Tibial nerve (tissue), 4 donors: Measurements from ENCODE around the gene UNC45B. TPM values are rescaled to one million over a fixed set of nuclear protein-coding genes. Genes with fewer than 3 reads are reported as not detected.

Experiments
- DNase-seq, 2 donors: peaks; one replicate each; pipeline ENCODE4 v3.0.0-alpha.2; 2019; ENCODE audit warnings: low spot score in 2 of 2
- H3K27ac ChIP-seq, 4 donors: fragments of 200-600 bp; sonication (generic) in 3 of 4; one replicate each; pipeline ENCODE4 v1.5.1; 2017 to 2019; ENCODE audit warnings: mild to moderate bottlenecking in 1 of 4
- H3K27me3 ChIP-seq, 2 donors: fragments of 200-600 bp; sonication (generic) in 1 of 2; one replicate each; pipeline versions ENCODE4 v1.5.1 to v1.6.0; 2017 to 2019
- H3K36me3 ChIP-seq, 3 donors: fragments of 200-600 bp; sonication (generic); one replicate each; pipeline ENCODE4 v1.5.1; 2018 to 2019
- H3K4me1 ChIP-seq, 4 donors: fragments of 200-600 bp; sonication (generic) in 3 of 4; one replicate each; pipeline ENCODE4 v1.5.1; 2017 to 2019
- H3K4me3 ChIP-seq, 4 donors: fragments of 200-600 bp; sonication (generic) in 3 of 4; one replicate each; pipeline ENCODE4 v1.5.1; 2017 to 2019; ENCODE audit warnings: mild to moderate bottlenecking in 1 of 4, moderate library complexity in 1 of 4
- H3K9me3 ChIP-seq, 4 donors: fragments of 200-600 bp; sonication (generic) in 3 of 4; one replicate each; pipeline ENCODE4 v1.5.1; 2017 to 2019
- EP300 ChIP-seq, 2 donors: sonication (generic); formaldehyde crosslinking; IDR thresholded peaks; one replicate each; pipeline ENCODE4 v1.6.1; 2017; ENCODE audit warnings: antibody characterized with exemption in 2 of 2, mild to moderate bottlenecking in 1 of 2
- POLR2A ChIP-seq, 2 donors: fragments of 450-650 bp; IDR thresholded peaks; one replicate each; pipeline ENCODE4 v1.6.1; 2017; ENCODE audit warnings: antibody characterized with exemption in 2 of 2, mild to moderate bottlenecking in 2 of 2, moderate library complexity in 2 of 2
- WGBS, 2 donors: methylation state at CpG; one replicate each; pipeline ENCODE4 v1.1.5; 2018; 5-methylcytosine and 5-hydroxymethylcytosine counted together
- total RNA-seq, 4 donors: library from RNA; depleted of rRNA; stranded (reverse); fragments of >200 nt; gene quantifications; one replicate each; pipeline ENCODE4 v1.1.0, GENCODE V29; 2016
- TF ChIP-seq, protein P1 (sequence below), 5 experiments: fragments of 200-600 bp in 3 of 5; fragments of 450-650 bp in 2 of 5; sonication (generic) in 3 of 5; IDR thresholded peaks; one replicate each; pipeline ENCODE4 v1.5.1; 2016 to 2019; ENCODE audit warnings: antibody characterized with exemption in 5 of 5, mild to moderate bottlenecking in 3 of 5, moderate library complexity in 2 of 5

UNC45B gene
- total RNA-seq, 4 donors from 2014 or later = not detected

DNA sequence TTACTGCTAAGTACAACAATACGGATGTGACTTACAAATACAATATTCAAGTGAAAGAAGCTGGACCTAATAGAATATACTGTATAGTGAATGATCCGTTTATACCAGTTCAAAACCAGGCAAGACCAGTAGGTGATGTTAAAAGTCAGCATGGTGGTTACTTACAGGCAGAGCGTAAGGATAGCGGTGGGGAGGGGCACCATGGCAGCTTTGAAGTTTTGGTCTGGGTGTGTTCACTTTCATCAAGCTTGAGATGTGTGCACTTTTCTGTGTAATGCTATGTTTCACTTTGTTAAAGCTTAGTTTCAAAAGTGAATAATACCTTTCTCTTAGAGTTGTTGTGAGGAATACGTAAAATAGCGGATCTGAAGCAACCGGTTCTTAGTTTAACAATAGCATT, 63.1 kb downstream of the UNC45B start:
- Histone ChIP-seq H3K4me1 (no peaks in the 10 kb centered on the region), H3K4me3 (no peak overlapping the region), H3K9me3 (peaks cover 0 to 7% (median 0%) of the 10 kb centered on the region in 4 donors), H3K36me3 (no peaks in the 10 kb centered on the region), H3K27ac (no peak overlapping the region), H3K27me3 (no peaks in the 10 kb centered on the region)
- no peak for DNase-seq
- TF ChIP-seq EP300 (IDR thresholded peaks at IDR 0.05) = no peak
- TF ChIP-seq, protein P1, sequence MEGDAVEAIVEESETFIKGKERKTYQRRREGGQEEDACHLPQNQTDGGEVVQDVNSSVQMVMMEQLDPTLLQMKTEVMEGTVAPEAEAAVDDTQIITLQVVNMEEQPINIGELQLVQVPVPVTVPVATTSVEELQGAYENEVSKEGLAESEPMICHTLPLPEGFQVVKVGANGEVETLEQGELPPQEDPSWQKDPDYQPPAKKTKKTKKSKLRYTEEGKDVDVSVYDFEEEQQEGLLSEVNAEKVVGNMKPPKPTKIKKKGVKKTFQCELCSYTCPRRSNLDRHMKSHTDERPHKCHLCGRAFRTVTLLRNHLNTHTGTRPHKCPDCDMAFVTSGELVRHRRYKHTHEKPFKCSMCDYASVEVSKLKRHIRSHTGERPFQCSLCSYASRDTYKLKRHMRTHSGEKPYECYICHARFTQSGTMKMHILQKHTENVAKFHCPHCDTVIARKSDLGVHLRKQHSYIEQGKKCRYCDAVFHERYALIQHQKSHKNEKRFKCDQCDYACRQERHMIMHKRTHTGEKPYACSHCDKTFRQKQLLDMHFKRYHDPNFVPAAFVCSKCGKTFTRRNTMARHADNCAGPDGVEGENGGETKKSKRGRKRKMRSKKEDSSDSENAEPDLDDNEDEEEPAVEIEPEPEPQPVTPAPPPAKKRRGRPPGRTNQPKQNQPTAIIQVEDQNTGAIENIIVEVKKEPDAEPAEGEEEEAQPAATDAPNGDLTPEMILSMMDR (IDR thresholded peaks at IDR 0.05) = no peak
- TF ChIP-seq POLR2A (IDR thresholded peaks at IDR 0.05) = no peak
- 89 to 94% methylated on average over 7 of the region's 7 CpGs for WGBS, 2 donors

DNA sequence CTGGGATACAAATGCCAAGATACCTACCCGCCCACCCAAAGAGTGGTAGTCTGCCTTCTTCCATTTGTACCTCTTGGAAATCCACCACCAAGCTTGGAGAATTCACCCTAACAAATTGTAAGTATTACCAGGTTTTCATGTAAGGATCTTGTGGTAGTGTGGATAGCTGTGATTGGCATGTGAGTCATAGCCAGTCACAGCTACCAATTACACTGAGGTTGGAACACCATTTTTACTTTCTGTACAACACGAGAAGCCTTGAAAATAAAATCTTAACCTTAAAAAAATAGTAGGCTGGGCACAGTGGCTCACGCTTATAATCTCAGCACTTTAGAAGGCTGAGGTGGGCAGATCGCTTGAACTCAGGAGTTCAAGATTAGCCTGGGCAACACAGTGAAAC, 65.1 kb downstream of the UNC45B start:
- Histone ChIP-seq H3K4me1 (no peaks in the 10 kb centered on the region), H3K27ac (no peak overlapping the region), H3K36me3 (no peaks in the 10 kb centered on the region), H3K27me3 (no peaks in the 10 kb centered on the region), H3K9me3 (peaks cover 0 to 7% (median 0%) of the 10 kb centered on the region in 4 donors), H3K4me3 (no peak overlapping the region)
- TF ChIP-seq, protein P1 (IDR thresholded peaks at IDR 0.05) = no peak
- no peak for TF ChIP-seq POLR2A (IDR thresholded peaks at IDR 0.05)
- TF ChIP-seq EP300 (IDR thresholded peaks at IDR 0.05) = no peak
- WGBS, 2 donors = 85 to 88% methylated on average over 4 of the region's 4 CpGs
- no peak for DNase-seq

DNA sequence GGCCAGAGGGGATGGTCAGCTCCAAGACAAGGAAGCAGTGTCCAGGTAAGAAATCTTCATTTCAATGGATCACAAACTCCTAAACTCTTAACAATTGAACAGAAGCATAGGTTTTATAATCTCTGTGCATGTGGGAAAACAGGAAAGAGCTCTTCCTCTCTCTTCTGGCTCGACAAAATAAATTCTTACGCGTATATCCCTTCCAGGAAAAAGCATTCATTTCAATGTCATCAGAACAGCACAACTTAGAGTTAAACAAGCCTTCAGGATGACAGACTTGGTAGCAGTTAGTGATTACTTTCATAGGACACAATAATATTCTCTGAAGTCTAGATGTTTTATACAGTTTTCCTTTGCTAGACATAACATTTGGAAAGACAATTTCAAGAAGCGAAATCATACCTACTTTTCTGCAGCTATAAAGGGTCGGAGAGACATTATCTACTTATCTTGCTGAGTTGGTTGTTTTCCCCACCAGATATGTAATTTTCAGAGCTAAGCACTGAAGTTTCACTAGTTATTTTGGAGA, 65.9 kb downstream of the UNC45B start:
- TF ChIP-seq POLR2A (IDR thresholded peaks at IDR 0.05) = no peak
- no peak for TF ChIP-seq EP300 (IDR thresholded peaks at IDR 0.05)
- TF ChIP-seq, protein P1 (IDR thresholded peaks at IDR 0.05) = no peak
- no peak for DNase-seq
- Histone ChIP-seq H3K27ac (peak overlapping the region in 1 of 4 donors; percentile 11), H3K4me1 (no peaks in the 10 kb centered on the region), H3K27me3 (no peaks in the 10 kb centered on the region), H3K4me3 (no peak overlapping the region), H3K9me3 (peaks cover 0 to 7% (median 0%) of the 10 kb centered on the region in 4 donors), H3K36me3 (no peaks in the 10 kb centered on the region)
- 82 to 83% methylated on average over 5 of the region's 5 CpGs for WGBS, 2 donors

DNA sequence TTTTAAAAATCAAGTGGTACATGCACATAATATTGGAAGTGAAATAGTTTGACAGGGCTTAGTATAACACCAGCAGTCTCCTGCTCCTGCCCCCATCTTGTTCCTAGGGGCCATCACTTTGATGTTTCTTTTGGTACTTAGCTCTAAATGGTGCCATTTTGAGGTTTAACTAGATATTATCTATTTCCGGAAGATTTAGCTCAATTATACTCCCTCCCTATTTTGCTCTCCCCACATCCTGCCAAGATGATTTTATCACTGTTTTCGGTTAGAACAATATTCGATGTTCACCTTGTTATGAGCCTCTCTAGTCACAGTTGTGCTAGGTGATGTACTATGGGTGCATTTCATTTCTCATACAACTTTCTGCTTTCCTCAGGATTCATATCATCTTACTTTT, 66.6 kb downstream of the UNC45B start:
- Histone ChIP-seq H3K27me3 (no peaks in the 10 kb centered on the region), H3K9me3 (peaks cover 0 to 7% (median 0%) of the 10 kb centered on the region in 4 donors), H3K27ac (no peak overlapping the region), H3K4me1 (no peaks in the 10 kb centered on the region), H3K36me3 (no peaks in the 10 kb centered on the region), H3K4me3 (no peak overlapping the region)
- DNase-seq = no peak
- 61 to 72% methylated on average over 3 of the region's 3 CpGs for WGBS, 2 donors
- TF ChIP-seq POLR2A (IDR thresholded peaks at IDR 0.05) = no peak
- no peak for TF ChIP-seq EP300 (IDR thresholded peaks at IDR 0.05)
- TF ChIP-seq, protein P1 (IDR thresholded peaks at IDR 0.05) = no peak

DNA sequence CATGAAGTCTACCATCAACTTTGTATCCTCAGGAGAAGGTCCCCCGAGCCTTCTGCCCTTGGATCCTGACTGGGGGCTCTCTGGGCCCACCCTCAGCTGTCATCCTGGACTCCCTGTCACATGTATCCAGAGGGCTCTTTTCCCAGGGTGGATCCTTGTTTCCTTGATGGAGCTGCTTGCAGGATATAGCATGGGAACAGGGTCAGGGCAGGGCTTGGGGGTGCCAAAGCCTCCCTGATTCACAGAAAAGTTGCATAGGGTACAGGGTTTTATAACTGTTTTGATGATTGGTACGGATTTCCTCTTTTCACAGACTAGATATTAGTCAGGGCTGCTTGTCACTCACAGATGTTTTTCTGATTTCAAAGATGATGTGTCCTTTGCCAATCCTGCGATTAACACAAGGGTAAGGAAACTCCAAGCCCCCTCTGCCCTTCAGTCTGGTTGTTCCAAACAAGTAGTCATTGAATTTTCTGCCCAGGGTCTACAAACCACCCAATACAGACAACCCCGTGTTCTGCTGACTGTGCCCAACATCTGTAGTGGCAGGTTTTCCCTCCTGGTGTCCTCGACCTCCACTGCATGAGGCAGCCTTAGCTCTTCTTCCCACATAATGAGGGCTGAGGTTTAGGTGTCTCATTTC, 67.1 kb downstream of the UNC45B start:
- DNase-seq = no peak
- Histone ChIP-seq H3K4me3 (no peak overlapping the region), H3K9me3 (peaks cover 0 to 5% (median 0%) of the 10 kb centered on the region in 4 donors), H3K36me3 (no peaks in the 10 kb centered on the region), H3K27ac (peak overlapping the region in 1 of 4 donors; percentile 56), H3K4me1 (no peaks in the 10 kb centered on the region), H3K27me3 (no peaks in the 10 kb centered on the region)
- WGBS, 2 donors = 58 to 66% methylated on average over 5 of the region's 5 CpGs
- TF ChIP-seq EP300 (IDR thresholded peaks at IDR 0.05) = no peak
- TF ChIP-seq, protein P1 (IDR thresholded peaks at IDR 0.05) = no peak
- TF ChIP-seq POLR2A (IDR thresholded peaks at IDR 0.05) = no peak
